OCI-LY3 (cell line): Measurements from ENCODE around the gene AMBRA1.

Source experiments
- EZH2phosphoT487 ChIP-seq: fragments of 200-600 bp; shearing (Covaris generic); IDR thresholded peaks from 2 replicates; pipeline ENCODE4 v1.6.1; 2018; ENCODE audit warnings: antibody characterized with exemption, mixed run types, low read depth
- TF ChIP-seq, protein P1 (sequence below): fragments of 200-600, 300-600 bp; sonication (generic); IDR thresholded peaks from 2 replicates; pipeline ENCODE4 v1.5.1; 2014; ENCODE audit warnings: antibody characterized with exemption, low read length, low read depth

DNA sequence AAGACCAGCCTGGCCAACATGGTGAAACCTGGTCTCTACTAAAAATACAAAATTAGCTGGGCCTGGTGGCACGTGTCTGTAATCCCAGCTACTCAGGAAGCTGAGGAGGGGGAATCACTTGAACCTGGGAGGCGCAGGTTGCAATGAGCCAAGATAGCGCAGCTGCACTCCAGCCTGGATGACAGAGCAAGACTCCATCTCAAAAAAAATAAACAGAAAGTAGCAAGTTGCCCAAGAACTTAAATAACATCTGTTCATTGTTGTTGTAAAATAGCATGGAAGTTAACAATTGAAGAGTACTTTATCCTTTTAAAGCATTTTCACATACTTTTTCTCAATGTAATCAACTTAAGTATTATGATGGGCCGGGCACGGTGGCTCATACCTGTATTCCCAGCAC is 5.7 kb downstream of the AMBRA1 start:
- no peak for TF ChIP-seq EZH2phosphoT487
- TF ChIP-seq, protein P1, sequence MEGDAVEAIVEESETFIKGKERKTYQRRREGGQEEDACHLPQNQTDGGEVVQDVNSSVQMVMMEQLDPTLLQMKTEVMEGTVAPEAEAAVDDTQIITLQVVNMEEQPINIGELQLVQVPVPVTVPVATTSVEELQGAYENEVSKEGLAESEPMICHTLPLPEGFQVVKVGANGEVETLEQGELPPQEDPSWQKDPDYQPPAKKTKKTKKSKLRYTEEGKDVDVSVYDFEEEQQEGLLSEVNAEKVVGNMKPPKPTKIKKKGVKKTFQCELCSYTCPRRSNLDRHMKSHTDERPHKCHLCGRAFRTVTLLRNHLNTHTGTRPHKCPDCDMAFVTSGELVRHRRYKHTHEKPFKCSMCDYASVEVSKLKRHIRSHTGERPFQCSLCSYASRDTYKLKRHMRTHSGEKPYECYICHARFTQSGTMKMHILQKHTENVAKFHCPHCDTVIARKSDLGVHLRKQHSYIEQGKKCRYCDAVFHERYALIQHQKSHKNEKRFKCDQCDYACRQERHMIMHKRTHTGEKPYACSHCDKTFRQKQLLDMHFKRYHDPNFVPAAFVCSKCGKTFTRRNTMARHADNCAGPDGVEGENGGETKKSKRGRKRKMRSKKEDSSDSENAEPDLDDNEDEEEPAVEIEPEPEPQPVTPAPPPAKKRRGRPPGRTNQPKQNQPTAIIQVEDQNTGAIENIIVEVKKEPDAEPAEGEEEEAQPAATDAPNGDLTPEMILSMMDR = no peak
